ENCODE data around the gene CLDN22.

The CLDN22 gene

GRCh38 chr4:183276106-183276505, 44.0 kb downstream of the CLDN22 start:
- no peak for DNase-seq (ENCODE audit: low read depth)

- DNase-seq (ENCODE audit: low read depth) = no peak
Observed at GRCh38 chr4:183272384-183272783, 47.7 kb downstream of the CLDN22 start.

- no peak for DNase-seq (ENCODE audit: low read depth)
Observed at GRCh38 chr4:183268556-183268955, 51.5 kb downstream of the CLDN22 start.
